Adipose tissue (tissue), 3 donors: ENCODE data around the gene KIF26B. TPM values are rescaled to one million over a fixed set of nuclear protein-coding genes. Genes with fewer than 3 reads are reported as not detected.
"Not testable (repeated sequence)": the region's sequence is repeated elsewhere in the genome, so short reads cannot be mapped to it uniquely, and the experiment has no call there.

Experiments used
- H3K27ac ChIP-seq: one replicate; pipeline ENCODE4 v1.5.1; 2013; ENCODE audit warnings: low read depth, low read length
- WGBS, 3 donors: extraction: QIAGEN DNeasy Blood & Tissue Kit; methylation state at CpG; one replicate each; pipeline ENCODE4 v1.1.7; 2013; 5-methylcytosine and 5-hydroxymethylcytosine counted together
- polyA plus RNA-seq, 3 donors: library from polyadenylated mRNA; stranded (reverse); fragments of 200-250 nt; gene quantifications; one replicate each; pipeline ENCODE4 v1.2.3, GENCODE V29; 2013
- donor health status: healthy with polysubstance abuse.
- donor health status: Bipolar disorder and iron deficiency.
- donor health status: healthy.

Gene KIF26B
- polyA plus RNA-seq, 3 donors: 0.08 to 0.56 (median 0.12) TPM

DNA sequence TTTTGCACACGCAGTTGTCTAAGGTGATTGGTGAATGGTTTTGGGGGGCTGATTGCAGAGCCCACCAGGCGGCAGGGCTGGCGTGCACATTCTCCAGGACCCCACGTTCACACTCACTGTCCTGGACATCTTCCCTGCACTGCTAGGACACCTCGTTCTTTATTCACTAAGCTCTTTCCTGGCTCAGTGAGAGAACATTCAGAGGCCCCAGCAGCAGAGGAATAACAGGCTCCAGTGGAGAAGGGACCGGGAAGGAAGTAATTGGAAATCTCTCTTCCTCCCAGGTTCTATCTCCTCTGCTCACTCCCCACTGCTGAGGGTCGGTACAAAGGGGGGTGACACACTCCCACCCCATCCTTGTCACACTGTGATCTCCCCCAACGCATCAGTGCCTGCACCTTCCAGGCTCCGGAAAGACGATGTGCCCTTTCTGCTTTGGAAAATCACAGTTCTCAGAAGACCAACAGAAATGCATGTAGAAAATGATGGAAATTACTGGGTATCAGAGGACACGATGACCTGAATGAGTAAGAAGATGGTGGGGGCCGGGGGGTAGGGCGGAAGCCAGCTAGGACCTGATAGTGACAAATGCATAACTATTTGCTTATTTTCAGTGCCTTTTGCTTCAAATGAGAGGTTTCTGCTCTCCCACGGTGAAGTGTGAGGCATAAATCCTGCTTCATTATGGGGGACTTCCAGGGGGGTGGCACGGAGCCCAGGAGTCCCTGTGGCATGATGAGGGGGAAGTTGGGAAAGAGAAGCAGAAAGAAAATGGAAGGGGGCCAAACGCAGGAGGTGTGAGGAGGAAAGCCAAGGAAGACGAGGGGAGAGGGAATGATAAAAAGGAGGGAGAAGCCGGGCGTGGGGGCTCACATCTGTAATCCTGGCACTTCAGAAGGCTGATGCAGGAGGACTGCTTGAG lies 25.2 kb upstream of the KIF26B start:
- WGBS, 3 donors: 33 to 55% (median 42%) methylated on average over 19 of the region's 19 CpGs
- H3K27ac ChIP-seq: no peak overlapping the region

DNA sequence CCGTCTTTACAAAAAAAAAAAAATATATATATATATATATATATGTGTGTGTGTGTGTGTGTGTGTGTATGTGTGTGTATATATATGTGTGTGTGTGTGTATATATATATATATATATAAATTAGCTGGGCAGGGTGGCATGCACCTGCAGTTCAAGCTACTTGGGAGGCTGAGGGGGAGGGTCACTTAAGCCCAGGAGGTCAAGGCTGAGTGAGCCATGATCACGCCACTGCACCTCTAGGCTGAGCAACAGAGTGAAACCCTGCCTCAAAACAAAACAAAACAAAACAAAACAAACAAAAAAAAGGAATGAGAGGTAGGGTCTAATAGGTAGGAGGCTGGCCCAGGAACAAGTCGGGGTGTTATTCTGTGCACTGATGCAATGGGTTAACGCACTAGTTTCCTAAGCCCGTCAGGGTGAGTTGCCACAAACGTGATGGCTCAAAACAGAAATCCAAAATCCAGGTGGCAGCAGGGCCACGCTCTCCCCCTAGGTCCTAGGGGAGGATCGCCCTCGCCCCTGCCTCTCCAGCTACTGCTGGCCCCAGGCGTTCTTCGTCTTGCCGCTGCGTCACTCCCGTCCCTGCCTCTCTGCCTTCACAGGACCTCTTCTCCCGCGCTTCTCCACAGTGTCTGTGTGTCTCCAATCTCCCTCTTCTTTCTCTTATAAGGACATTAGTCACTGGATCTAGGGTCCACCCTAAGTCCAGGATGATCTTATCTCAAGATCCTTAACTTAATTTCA lies 24.3 kb upstream of the KIF26B start:
- 60 to 66% (median 66%) methylated on average over 16 of the region's 16 CpGs for WGBS, 3 donors
- H3K27ac ChIP-seq: not testable (repeated sequence)

DNA sequence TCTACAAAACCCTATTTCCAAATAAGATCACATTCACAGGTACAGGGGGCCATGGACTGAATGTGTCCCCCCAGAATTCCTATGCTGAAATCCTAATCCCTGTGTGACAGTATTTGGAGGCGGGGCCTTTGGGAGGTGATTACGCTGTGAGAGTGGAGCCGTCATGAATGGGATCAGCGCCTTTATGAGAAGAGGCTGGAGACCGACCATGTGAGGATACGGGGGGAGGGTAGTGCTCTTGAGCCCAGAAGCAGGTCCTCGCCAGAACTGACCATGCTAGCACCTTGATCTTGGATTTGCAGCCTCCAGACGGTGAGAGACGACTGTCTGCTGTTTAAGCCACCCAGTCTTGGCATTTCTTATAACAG lies 23.8 kb upstream of the KIF26B start:
- H3K27ac ChIP-seq: no peak overlapping the region
- 43 to 61% (median 49%) methylated on average over 9 of the region's 9 CpGs for WGBS, 3 donors

DNA sequence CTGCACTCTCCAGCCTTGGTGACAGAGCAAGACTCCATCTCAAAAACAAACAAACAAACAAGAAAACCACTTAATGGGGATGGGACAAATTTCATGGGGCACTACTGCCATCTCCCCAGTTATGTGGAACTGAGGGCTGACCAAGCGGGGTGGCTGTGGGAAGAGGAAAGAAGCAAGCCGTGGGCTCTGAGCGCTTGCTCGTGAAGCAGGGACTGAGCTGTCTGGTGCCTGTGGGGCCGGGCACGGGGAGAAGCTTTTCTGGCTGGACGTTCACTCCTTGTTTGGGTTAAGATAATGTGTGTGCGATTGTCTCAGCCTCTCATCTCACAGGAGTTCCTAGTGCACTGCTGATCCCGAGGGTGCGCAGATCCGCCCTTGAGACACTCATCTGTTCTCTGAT lies 22.0 kb upstream of the KIF26B start:
- 74 to 80% (median 79%) methylated on average over 11 of the region's 11 CpGs for WGBS, 3 donors
- no peak overlapping the region for H3K27ac ChIP-seq

DNA sequence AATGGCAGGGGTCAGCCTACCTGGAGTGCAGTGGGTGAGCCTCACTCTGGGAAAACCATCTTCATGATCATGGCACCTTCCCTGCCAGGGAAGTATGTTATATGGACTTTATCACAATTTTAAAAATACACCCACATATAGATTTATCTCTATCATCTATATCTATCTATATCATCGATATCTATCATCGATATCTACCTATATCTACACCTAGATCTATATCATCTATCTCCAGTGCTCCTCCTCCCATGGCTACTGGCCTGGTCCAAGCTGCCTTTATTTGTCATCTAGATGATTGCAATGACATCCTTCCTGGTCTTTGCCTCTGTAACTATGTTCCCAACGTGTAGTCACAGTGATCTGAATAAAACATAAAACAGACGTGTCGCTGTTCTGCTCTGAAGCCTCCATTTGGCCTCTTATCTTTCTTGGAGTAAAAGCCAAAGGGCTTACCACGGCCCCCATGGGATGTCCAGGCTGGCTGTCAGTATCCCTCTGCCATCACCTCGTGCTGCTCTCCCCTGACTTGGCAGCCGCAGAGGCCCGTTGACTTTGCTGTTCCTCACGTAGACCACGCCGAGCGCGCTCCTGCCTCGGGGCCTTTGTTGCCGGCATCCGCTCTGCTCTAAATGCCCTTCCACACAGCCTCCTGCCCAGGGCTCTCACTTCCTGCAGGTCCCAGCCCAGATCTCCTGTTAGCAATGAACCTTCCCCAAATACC lies 20.6 kb upstream of the KIF26B start:
- 85 to 88% (median 86%) methylated on average over 17 of the region's 17 CpGs for WGBS, 3 donors
- H3K27ac ChIP-seq: no peak overlapping the region

DNA sequence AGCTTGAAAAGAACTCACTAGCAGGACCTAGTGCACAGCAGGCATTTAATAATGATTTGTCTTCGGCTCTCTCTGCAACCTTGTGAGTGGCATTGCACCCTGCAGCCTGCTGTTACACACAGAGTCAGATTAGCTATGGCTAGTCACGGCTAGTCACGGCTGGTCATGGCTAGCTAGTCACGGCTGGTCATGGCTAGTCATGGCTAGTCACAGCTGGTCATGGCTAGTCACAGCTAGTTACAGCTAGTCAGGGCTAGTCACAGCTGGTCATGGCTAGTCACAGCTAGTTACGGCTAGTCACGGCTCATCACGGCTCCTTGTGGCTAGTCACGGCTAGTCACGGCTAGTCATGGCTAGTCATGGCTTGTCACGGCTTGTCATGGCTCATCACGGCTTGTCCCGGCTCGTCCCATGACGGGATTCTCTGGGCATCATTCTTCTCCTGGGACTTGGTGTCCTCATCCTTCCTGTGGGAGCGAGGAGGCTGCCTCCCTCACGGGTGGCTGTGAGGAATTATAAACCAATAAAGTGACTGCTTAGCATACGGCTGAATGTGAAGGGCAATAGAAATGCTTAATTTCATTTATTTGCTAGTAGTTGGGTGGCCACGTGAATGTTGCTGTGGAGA lies 12.5 kb upstream of the KIF26B start:
- no peak overlapping the region for H3K27ac ChIP-seq
- 91 to 92% (median 92%) methylated on average over 18 of the region's 18 CpGs for WGBS, 3 donors

DNA sequence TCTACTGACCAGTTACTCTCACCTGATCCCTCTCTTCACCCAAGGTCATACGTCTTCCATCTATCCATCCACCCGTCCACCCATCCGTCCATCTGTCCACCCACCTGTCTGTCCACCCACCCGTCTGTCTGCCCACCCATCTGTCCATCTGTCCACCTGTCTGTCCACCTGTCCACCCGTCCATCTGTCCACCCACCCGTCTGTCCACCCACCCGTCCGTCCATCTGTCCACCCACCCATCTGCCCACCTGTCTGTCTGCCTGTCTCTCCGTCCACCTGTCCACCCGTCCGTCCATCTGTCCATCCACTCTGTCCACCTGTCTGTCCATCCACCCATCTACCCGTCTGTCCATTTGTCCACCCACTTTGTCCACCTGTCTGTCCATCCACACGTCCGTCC lies 11.8 kb upstream of the KIF26B start:
- 88 to 92% (median 91%) methylated on average over 14 of the region's 14 CpGs for WGBS, 3 donors
- H3K27ac ChIP-seq: no peak overlapping the region

DNA sequence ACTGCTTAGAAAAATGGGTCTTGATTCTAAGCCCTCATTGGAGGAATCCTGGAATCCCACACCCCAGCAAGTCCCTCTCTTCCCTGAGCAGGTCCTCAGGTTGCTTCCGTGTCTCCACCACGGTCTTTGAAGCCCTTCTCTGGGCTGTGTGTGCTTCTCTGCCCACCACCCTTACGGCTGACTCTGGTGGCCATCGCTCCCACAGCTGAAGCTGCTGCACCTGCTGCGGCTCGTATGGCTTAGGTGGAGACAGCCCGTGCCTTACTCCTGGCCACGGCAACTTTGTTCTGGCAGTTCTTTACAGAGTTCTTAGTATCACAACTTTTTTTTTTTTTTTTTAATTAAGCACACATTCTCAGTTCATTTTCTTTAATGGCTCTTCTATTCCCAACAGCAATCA lies 10.9 kb upstream of the KIF26B start:
- 82 to 88% (median 85%) methylated on average over 8 of the region's 8 CpGs for WGBS, 3 donors
- no peak overlapping the region for H3K27ac ChIP-seq

DNA sequence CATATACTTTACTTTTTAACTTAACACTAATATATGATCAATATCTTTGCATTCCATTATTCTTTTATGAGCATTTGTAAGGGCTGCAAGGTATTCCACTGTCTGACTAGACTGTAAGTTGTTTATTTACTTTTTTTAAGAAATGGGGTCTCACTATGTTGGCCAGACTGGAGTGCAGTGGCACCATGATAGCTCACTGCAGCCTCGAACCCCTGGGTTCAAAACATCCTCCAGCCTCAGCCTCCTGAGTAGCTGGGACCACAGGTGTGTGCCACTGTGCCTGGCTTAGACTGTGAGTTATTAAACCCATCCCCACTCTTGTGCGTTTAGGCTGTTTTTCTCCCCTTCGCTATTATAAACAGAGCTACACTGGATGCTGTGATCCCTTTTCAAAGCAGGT lies 6.7 kb upstream of the KIF26B start:
- H3K27ac ChIP-seq: no peak overlapping the region
- WGBS, 3 donors: 79 to 83% (median 81%) methylated on average over 3 of the region's 3 CpGs

DNA sequence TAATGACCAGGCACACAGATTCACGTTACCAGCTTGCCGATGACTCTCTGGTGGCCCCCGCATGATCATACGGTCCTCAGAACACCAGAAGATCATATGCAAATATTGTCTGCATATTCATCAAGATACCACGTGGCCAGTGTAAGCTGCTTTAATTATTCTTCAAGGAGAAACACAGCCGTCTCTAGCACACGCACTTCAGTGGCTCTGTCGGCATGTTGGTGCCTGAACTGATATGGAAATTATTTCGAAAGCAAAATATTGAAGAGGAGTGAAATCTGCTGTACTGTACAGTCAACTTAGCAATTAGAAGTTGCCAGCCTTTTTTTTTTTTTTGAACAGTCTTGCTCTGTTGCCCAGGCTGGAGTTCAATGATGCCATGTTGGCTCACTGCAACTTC lies 5.9 kb upstream of the KIF26B start:
- H3K27ac ChIP-seq: no peak overlapping the region
- 77 to 87% (median 78%) methylated on average over 9 of the region's 9 CpGs for WGBS, 3 donors

DNA sequence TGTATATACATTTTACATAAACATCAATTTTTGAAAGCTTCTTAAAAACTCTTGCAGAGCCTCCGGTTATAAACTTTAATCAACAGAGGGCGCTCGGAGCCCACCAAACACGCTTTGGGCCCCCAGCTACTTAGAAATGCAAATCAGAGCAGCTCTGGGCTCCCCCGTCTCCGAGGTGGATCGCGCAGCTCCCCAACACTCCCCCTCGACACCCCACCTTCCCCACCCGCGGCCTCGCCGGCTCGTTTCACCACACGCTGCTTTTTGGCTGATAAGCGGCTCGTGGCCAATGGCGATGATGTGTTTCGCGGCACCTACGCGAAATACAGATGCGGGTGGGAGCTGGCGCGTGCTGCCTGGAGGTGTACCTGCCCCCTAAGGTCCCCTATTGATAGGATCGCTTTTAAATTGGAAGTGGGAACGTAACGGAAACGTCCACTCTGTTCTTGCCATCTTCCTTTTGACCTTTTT lies 1.7 kb upstream of the KIF26B start:
- WGBS, 3 donors: 0% methylated on average over 29 of the region's 29 CpGs
- H3K27ac ChIP-seq: no peak overlapping the region

DNA sequence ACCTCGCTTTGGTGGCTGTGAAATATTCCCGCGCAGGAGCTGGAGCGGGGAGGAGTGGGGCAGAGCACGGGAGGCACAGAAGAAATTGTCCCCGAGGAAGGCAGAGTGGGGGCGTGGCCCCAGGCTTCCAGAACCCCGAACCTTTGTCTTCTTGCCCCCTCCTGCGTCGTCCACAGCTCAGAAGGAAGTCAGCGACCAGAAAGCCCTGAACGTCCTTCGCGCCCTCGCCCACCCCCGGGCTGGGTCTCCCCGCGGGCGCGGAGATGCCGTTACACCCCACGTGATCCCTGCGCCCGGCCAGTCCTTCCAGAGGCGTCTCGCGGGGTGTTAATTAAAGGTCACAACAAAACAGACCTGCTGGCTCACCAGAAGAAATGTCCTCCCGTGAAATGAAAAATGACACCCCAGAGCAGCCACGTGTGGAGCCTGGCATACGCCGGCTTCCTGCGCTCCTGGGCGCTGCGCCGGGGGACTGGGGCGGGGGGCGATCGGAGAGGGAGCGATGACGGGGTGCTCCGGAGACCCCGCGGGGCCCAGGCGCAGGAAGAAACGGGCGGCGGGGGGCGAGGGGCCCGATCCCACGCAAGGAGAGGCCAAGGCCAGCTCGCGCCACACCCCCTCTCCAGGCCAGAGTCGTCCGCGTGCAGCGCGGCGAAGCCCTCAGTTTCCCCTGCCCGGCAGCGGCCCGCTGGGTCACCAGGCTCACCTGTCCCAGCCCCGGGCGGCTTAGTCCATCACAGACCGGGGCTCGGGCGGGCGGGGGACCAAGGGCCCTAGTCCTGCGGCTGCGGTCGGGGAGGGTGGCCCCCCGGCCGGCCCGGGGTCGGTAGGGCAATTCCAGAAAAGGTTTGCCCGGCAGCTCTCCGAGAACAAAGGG lies 995 bp upstream of the KIF26B start:
- no peak overlapping the region for H3K27ac ChIP-seq
- 1 to 2% (median 1%) methylated on average over 65 to 76 of the region's 76 CpGs for WGBS, 3 donors

DNA sequence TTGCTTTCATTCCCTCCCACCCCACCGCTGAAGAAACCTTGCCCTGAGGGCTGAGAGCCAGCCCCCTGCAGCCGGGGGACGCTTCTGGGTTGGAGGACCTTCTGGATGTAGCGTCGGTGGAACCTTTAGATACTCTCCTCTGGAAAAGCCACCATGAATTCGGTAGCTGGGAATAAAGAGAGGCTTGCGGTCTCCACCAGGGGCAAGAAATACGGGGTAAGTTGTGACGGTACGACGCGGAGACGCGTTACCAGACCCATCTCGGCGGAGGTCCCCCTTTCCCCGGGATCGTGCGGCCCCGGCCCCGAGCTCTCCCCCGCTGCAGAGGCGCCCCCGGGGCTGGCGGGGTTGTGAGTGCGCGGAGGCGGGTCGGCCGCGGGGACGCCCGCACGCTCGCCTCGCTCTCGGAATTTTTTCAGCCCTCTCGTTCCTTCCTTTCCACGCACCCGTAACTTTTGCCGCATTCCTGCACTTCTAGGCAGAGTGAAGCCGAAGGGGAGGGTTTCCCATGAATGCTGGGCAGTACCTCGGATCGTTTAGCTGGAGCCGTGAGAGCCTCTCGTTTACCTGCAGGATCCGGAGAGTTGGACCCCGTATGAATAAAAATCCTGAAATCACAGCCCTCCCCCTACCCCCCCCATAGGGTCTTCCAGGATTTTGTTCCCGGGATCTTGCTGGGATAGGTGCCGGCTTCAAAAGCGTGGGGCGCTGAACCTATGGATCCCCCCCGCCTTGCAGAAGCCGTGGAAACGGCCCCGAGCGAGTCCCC lies 671 bp downstream of the KIF26B start:
- H3K27ac ChIP-seq: no peak overlapping the region
- 0 to 1% (median 1%) methylated on average over 54 to 57 of the region's 57 CpGs for whole genome bisulfite sequencing, 3 donors

DNA sequence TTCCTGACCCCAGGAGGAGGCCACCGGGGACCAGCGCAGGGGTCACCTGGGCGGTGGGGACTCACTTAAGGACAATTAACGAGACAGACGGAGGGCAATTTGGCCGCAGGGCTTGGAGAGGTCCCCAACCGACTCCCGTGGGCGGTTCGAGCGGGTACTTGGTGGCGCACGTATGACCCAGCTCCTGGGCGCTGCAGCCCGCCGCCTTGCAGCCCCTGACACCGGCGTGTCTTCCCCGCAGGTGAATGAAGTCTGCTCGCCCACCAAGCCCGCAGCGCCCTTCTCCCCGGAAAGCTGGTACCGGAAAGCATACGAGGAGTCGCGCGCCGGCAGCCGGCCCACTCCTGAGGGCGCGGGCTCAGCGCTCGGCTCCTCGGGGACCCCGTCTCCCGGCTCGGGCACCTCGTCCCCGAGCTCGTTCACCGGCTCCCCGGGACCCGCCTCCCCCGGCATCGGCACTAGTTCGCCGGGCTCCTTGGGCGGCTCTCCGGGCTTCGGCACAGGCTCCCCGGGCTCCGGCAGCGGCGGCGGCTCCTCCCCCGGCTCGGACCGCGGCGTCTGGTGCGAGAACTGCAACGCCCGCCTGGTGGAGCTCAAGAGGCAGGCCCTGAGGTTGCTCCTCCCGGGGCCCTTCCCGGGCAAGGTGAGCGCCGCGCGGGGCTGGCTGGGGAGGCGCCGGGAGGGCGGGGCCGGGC lies 1.4 kb downstream of the KIF26B start:
- 0 to 1% (median 1%) methylated on average over 55 to 74 of the region's 74 CpGs for WGBS, 3 donors
- no peak overlapping the region for H3K27ac ChIP-seq

DNA sequence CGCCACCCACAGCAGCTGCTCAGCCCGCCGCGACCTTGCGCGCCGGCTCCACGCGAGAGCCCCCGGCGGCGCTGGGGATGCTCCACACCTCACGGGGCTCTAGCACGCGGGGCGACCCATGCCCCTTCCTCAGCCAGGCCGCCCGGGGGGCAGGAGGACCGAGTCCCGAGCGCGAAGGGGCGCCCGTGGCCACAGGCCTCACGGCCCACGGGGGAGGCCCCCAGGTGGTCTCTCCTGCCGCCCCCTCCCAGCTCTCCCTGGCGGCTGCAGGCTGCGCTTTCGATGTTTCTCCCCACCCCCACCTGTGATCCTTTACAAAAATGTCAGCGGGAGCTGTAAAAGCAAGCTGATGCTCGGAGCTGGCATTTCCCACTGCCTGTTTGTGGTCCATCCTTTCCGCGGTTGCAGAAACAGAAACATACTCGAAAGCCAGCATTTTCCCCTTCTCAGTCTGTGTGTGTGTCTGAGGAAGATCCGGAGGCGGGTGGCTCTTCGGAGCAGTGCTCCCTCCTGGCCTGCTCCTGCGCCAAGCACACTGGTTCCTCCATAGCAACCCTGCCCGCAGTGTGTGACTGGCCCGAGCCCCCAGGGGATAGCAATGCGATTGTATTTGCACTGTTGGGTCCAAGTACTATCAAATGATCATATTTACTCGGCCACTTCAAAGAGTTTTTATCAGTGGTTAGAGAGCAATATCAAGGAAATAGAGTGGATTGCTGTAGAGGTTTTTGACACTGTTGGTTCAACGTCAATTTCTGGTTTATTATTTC lies 2.1 kb downstream of the KIF26B start:
- no peak overlapping the region for H3K27ac ChIP-seq
- WGBS, 3 donors: 4 to 7% (median 6%) methylated on average over 26 to 44 of the region's 44 CpGs

DNA sequence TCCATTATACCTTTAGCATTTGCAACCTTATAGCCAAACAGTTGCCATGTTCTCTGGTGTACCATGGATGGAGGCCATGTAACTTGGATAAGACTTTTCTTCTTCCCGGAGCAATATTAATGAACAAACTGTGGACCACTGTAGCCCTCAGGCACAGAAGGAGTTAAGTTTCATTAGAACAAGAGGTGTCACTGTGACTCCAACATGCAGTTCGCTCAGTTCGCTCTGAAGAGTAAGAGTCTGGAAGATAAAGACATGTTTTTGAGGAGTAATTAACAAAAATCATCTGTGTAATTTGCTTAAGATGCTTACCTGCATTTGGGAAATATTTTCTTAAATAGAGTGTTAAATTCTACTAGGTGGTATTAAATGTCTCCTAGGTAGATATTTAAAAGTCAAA lies 4.1 kb downstream of the KIF26B start:
- no peak overlapping the region for H3K27ac ChIP-seq
- 75 to 97% (median 96%) methylated on average over 3 of the region's 3 CpGs for WGBS, 3 donors
